ENCODE measurements around the gene ZSWIM6. TPM values are rescaled to one million over a fixed set of nuclear protein-coding genes. Genes with fewer than 3 reads are reported as not detected.

Gene ZSWIM6
- total and polyA plus RNA-seq, 2 of the 4 experiments (the other 2 are of a cell fraction): 10.8 to 14.1 TPM

DNA sequence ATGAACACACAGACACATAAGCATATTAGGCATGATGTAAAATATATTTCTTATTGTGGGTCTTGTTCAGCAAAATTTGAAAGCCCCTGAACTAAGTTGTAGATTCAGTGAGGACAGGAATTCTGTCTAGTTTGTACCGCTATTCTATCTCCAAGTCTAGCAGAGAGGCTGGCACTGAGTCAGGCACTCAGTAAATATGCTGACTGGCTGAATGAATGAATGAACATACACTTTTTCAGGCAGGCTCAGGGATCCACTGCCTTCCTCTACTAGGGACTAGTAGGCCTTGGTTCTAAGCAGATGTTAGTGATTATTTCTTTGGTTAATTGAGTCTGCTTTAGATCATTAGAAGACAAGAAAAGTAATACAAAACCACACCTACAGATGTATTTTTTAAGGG lies 157.5 kb downstream of the ZSWIM6 start:
- Histone ChIP-seq H3K4me3 (ENCODE audit: insufficient read depth, low read depth, low read length) (no peak overlapping the region), H2BK5ac (ENCODE audit: low read depth, low read length, poor library complexity, severe bottlenecking) (no peak overlapping the region), H3K4me2 (ENCODE audit: low read depth, low read length) (no peak overlapping the region), H3K9ac (ENCODE audit: low read depth, low read length) (no peak overlapping the region), H3K36me3 (ENCODE audit: control insufficient read depth, insufficient read depth, low read length) (peaks cover 6% of the 10 kb centered on the region), H2AK5ac (ENCODE audit: low read depth, low read length) (no peak overlapping the region), H4K20me1 (ENCODE audit: insufficient read depth, low read length) (peaks cover 47% of the 10 kb centered on the region; the same call in 1 of the 2 replicates), H4K91ac (ENCODE audit: insufficient read depth, low read depth, low read length) (no peak overlapping the region), H3K27ac (ENCODE audit: insufficient read depth, low read length) (no peak overlapping the region), H4K8ac (ENCODE audit: low read depth in 2 of 2, low read length in 2 of 2) (no peak overlapping the region), H3K4ac (ENCODE audit: low read depth, low read length) (no peak overlapping the region), H2BK120ac (ENCODE audit: low read depth, low read length) (no peak overlapping the region), H2AFZ (replicated peaks; ENCODE audit: low read length, poor library complexity) (no peak overlapping the region), H3K14ac (replicated peaks; ENCODE audit: low read depth, low read length) (no peak overlapping the region), H3K9me3 (ENCODE audit: control insufficient read depth, insufficient read depth, low read length) (no peaks in the 10 kb centered on the region), H2AK9ac (replicated peaks; ENCODE audit: low read depth, low read length, poor library complexity) (no peak overlapping the region), H3K23ac (ENCODE audit: low read depth, low read length) (0 out of 2 replicates have a peak overlapping the region, but pooled peaks have one; percentile 46), H2BK15ac (ENCODE audit: low read depth, low read length) (no peak overlapping the region), H3K4me1 (ENCODE audit: control insufficient read depth, insufficient read depth, low read length) (no peaks in the 10 kb centered on the region), H3K9me1 (ENCODE audit: insufficient read depth, low read length) (peaks cover 2% of the 10 kb centered on the region; the same call in 1 of the 2 replicates), H4K5ac (ENCODE audit: low read depth, low read length) (no peak overlapping the region), H3K18ac (ENCODE audit: low read depth, low read length) (no peak overlapping the region), H3K56ac (ENCODE audit: extremely low read depth, insufficient read depth, low read length) (no peak overlapping the region), H3K79me1 (ENCODE audit: low read depth in 1 of 2, low read length in 2 of 2) (peaks cover 18 to 62% of the 10 kb centered on the region in 2 experiments), H2BK20ac (ENCODE audit: low read depth, low read length) (no peak overlapping the region), H3K27me3 (ENCODE audit: control insufficient read depth, insufficient read depth, low read length) (no peaks in the 10 kb centered on the region)
- dilution Hi-C loops (cut with HindIII; ENCODE audit: low sequenced_read_pairs, unreplicated experiment) (no loop called here), intact Hi-C loops (cut with micrococcal nuclease) (no loop called here), in situ Hi-C loops (cut with MboI; ENCODE audit: low sequenced_read_pairs) (no loop called here)
- POLR2A ChIA-PET (ENCODE audit: unreplicated experiment): no interaction called here
- ATAC-seq (ENCODE audit: low read depth) (no peak), DNase-seq (no peak)
- BruUV-seq (replicated peaks): no TSS peak
- no CpG with 5 or more reads among the region's 1 CpG for WGBS, 2 experiments (ENCODE audit: extremely low coverage in 2 of 2, insufficient read length in 1 of 2)
- CTCF ChIA-PET: no interaction called here
- TF ChIP-seq, protein P1, sequence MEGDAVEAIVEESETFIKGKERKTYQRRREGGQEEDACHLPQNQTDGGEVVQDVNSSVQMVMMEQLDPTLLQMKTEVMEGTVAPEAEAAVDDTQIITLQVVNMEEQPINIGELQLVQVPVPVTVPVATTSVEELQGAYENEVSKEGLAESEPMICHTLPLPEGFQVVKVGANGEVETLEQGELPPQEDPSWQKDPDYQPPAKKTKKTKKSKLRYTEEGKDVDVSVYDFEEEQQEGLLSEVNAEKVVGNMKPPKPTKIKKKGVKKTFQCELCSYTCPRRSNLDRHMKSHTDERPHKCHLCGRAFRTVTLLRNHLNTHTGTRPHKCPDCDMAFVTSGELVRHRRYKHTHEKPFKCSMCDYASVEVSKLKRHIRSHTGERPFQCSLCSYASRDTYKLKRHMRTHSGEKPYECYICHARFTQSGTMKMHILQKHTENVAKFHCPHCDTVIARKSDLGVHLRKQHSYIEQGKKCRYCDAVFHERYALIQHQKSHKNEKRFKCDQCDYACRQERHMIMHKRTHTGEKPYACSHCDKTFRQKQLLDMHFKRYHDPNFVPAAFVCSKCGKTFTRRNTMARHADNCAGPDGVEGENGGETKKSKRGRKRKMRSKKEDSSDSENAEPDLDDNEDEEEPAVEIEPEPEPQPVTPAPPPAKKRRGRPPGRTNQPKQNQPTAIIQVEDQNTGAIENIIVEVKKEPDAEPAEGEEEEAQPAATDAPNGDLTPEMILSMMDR (conservative IDR thresholded peaks at IDR 0.05; ENCODE audit: low read depth, low read length): no peak
- TF ChIP-seq MAFK (IDR thresholded peaks at IDR 0.05; ENCODE audit: low read depth, low read length) (peak; percentile 39), MAZ (IDR thresholded peaks at IDR 0.05; ENCODE audit: borderline replicate concordance, low read depth, low read length) (no peak)
